SJCRH30 (cell line): Measurements from ENCODE around the gene LRRC55. TPM values are rescaled to one million over a fixed set of nuclear protein-coding genes. Genes with fewer than 3 reads are reported as not detected.

Experiments
- total RNA-seq: library from RNA; depleted of rRNA; stranded (reverse); fragments of >200 nt; shearing (Covaris generic); gene quantifications from 2 replicates; pipeline ENCODE4 v1.2.3, GENCODE V29; 2014; rRNA removed

The LRRC55 gene
- total RNA-seq, 1 experiment from 2014 or later: not detected

Other genes starting within 250 kb of the LRRC55 start
- not detected in 2 replicates for gene OR5AK2, start 193.0 kb upstream of the LRRC55 start, total RNA-seq
- 0.08 and 0.13 TPM in 2 replicates for gene APLNR, start 55.3 kb downstream of the LRRC55 start, total RNA-seq
- gene TNKS1BP1, start 143.0 kb downstream of the LRRC55 start, total RNA-seq: 53.5 and 70.9 TPM in 2 replicates
- 248 and 249 TPM in 2 replicates for gene SSRP1, start 153.9 kb downstream of the LRRC55 start, total RNA-seq
- gene P2RX3, start 156.4 kb downstream of the LRRC55 start, total RNA-seq: not detected in 2 replicates
- not detected in 2 replicates for gene PRG3, start 199.2 kb downstream of the LRRC55 start, total RNA-seq
- gene PRG2, start 208.7 kb downstream of the LRRC55 start, total RNA-seq: not detected in 2 replicates
- 0.12 TPM in 1 of 2 replicates, not detected in the other for gene SLC43A3, start 245.2 kb downstream of the LRRC55 start, total RNA-seq